AG09309 (cell line): Measurements from ENCODE around the gene PERM1.
"Not testable (repeated sequence)": the region's sequence is repeated elsewhere in the genome, so short reads cannot be mapped to it uniquely, and the experiment has no call there.

Source experiments
- DNase-seq: peaks from one replicate; pipeline ENCODE4 v3.0.0-alpha.2; 2010; ENCODE audit warnings: low read depth
- H3K4me3 ChIP-seq: 2 replicates; pipeline ENCODE4 v1.5.1; 2011; ENCODE audit warnings: mild to moderate bottlenecking, low read depth, low read length, moderate library complexity; ENCODE audit not compliant: control insufficient read depth
- TF ChIP-seq, protein P1 (sequence below): IDR thresholded peaks from 2 replicates; pipeline ENCODE4 v1.5.1; 2011; ENCODE audit warnings: mild to moderate bottlenecking, low read depth, low read length, inconsistent platforms; ENCODE audit not compliant: insufficient read depth, control insufficient read depth; ENCODE audit errors: missing control alignments

Gene PERM1

DNA sequence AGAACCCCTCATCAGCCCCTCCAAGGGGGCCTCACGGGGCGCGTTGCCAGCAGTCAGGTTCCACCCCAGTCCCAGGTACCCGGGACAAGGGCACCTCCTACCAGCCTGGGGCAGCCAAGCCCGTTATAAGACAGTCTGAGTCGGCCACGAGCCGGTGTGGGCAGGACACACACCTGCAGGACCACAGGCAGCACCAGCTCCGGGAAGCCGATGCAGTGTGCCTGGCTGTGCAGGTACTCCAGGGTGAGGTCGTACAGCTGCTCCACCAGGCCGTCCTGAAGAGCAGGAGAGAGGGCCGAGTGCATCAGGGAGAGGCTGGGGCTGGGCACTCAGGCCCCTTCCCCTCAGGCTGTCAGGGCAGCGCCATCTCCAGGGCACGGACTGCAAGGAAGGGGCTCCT lies 33.9 kb downstream of the PERM1 start:
- no peak overlapping the region for H3K4me3 ChIP-seq
- TF ChIP-seq, protein P1, sequence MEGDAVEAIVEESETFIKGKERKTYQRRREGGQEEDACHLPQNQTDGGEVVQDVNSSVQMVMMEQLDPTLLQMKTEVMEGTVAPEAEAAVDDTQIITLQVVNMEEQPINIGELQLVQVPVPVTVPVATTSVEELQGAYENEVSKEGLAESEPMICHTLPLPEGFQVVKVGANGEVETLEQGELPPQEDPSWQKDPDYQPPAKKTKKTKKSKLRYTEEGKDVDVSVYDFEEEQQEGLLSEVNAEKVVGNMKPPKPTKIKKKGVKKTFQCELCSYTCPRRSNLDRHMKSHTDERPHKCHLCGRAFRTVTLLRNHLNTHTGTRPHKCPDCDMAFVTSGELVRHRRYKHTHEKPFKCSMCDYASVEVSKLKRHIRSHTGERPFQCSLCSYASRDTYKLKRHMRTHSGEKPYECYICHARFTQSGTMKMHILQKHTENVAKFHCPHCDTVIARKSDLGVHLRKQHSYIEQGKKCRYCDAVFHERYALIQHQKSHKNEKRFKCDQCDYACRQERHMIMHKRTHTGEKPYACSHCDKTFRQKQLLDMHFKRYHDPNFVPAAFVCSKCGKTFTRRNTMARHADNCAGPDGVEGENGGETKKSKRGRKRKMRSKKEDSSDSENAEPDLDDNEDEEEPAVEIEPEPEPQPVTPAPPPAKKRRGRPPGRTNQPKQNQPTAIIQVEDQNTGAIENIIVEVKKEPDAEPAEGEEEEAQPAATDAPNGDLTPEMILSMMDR = no peak
- DNase-seq = no peak

DNA sequence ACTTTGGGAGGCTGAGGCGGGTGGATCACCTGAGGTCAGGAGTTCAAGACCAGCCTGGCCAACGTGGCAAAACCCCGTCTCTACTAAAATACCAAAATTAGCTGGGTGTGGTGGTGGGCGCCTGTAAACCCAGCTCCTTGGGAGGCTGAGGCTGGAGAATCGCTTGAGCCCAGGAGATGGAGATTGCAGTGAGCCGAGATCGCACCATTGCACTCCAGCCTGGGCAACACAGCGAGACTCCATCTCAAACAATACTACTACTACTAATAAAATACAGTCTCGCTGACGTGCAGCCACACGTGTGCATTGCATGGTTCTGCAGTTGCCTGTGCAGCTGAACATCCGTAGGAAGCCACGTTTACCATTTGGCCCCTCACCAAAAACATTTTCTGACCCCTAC lies 35.1 kb downstream of the PERM1 start:
- DNase-seq, H3K4me3 ChIP-seq: not testable (repeated sequence)

DNA sequence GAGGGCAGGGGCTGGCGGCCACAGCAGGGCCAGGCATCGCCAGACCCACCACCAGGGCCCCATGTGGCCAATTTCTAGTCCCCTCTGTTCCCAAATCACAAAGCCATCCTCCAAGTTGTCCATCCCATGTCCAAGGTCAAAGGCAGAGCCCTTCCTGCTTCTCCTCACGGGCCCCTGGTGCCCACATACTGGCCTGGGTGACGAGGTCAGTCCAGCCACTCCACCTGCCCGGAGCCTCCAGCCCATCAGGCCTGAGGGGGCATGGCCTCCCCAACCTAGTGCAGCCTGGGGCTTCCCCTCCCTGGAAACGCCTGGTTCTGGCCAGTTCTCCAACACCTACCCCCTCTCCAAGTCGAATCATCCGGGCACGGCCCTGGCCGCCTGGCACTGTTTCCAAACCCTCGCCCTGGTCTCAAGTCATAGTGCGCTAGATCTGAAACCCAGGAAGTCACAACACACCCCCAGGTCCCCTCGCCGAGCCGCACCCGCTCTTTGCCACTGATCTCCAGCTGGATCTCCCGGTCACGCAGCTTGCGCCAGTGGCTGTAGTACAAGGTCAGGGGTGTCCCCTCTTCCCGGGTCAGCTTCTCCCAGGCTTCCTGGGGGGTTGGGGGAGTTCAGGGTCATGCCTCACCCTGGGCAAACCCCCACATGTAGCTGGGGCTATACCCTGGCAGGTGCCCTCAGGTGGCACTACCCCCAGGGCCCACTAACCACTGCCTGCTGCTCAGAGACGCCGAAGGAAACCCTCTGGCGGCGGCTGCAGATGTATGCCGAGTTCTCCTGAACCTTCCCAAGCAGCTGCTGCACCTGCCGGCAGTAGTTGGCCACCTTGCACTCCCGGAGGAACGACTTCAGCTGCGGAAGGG lies 36.0 kb downstream of the PERM1 start:
- TF ChIP-seq, protein P1 = no peak
- no peak for DNase-seq
- no peak overlapping the region for H3K4me3 ChIP-seq

DNA sequence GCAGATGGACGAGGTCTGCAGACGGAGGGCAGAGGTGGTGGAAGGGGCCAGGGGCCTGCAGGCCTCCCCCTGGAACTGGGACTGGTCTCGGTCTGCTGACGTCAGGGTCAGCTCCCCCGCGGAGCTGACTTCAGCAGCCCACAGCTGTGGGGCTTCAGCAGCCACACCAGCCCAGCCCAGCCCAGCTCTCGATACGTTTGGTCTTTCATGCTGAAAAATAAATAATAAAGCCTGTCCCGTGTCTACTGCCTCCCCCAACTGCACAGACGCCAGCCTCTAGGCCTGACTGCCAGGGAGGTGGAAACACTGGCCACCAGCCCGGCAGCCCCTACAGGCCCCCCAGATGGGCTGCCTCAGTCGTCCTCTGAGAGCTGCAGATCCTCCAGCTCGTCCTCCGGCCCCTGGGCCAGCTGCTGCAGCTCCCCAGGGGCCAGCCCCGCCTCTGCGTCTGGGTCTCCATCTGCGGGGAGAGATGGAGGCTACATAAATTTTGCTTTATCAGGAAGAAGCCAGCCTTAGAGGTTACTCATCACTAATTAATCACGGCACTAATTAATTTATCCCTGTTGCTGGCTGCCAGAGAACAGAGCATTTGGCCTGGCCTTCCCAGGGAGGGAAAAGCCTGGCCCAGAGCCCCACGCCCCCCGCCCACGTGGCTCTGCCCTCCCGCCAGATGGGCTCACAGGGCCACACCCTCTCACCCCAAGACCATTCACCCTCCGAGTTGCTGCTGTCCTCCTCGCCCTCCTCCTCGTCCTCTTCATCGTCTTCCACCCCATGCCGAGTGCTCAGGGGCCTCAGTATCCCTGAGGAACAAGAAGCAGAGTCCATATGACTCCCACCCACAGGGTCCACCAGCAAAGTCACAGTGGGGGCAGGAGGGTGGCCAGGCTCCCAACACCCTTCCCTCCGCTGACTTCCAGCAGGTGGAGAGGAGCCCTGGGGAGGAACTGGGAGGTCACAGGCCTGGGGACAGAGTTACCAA lies 37.3 kb downstream of the PERM1 start:
- TF ChIP-seq, protein P1 = no peak
- no peak for DNase-seq
- no peak overlapping the region for H3K4me3 ChIP-seq

DNA sequence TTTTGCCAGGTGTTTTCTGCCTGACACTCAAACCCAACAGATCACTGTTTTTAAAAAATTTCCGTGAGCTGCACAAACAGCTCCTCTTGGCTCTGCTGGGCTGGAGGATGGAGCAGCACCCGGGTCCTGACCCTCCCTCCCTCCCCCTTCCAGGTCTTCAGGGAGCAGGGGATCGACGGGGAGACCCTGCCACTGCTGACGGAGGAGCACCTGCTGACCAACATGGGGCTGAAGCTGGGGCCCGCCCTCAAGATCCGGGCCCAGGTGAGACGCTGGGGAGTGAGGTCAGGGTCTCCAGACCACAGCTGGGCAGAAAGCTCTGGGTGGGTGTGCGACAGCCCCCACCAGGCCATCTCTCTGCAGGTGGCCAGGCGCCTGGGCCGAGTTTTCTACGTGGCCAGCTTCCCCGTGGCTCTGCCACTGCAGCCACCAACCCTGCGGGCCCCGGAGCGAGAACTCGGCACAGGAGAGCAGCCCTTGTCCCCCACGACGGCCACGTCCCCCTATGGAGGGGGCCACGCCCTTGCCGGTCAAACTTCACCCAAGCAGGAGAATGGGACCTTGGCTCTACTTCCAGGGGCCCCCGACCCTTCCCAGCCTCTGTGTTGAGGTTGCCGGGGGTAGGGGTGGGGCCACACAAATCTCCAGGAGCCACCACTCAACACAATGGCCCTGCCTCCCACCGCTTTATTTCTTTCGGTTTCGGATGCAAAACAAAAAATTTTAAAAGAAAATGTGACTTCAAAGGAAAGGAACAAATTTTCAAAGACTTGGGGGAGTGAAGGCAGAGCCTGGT lies 38.1 kb downstream of the PERM1 start:
- DNase-seq = no peak
- TF ChIP-seq, protein P1 = no peak
- no peak overlapping the region for H3K4me3 ChIP-seq

DNA sequence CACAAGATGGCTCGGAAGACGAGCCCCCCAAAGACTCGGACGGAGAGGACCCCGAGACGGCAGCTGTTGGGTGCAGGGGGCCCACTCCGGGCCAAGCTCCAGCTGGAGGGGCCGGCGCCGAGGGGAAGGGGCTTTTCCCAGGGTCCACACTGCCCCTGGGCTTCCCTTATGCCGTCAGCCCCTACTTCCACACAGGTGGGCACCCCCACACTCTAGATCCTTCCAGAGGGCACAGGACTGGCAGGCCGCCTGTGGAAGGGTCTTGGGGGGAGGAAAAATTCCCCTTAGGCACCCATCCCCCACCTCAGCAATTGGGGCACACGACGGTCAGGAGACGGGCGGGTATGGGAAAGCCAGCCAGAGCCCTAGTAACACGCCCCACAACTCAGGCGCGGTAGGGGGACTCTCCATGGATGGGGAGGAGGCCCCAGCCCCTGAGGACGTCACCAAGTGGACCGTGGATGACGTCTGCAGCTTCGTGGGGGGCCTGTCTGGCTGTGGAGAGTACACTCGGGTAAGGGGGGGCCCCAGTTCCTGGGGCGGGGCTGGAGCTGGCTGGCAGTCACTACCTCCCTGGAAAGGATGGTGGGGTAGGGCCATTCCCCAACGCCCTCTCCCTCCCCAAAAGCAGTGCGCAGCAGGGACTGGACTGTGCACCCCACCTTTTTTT lies 38.9 kb downstream of the PERM1 start:
- no peak for DNase-seq
- TF ChIP-seq, protein P1 = no peak
- H3K4me3 ChIP-seq = peak overlapping the region; percentile 9
